HG03558 (cell line): Measurements from ENCODE around the gene CBY3.
"Not testable (repeated sequence)": the region's sequence is repeated elsewhere in the genome, so short reads cannot be mapped to it uniquely, and the experiment has no call there.

ENCODE experiments used
- ATAC-seq: cut with Tn5 transposase; IDR thresholded peaks from one replicate; pipeline ENCODE4 v1.9.1; 2021; ENCODE audit warnings: moderate number of reproducible peaks; ENCODE audit not compliant: unreplicated experiment; ENCODE audit errors: extremely low read depth

The CBY3 gene

GRCh38 chr5:179680780-179681401, at the start of gene CBY3:
TSS of gene CBY3 (minus strand) at chr5:179681034. CDS start at chr5:179680918, 116 bp downstream.
- ATAC-seq, result no peak

DNA sequence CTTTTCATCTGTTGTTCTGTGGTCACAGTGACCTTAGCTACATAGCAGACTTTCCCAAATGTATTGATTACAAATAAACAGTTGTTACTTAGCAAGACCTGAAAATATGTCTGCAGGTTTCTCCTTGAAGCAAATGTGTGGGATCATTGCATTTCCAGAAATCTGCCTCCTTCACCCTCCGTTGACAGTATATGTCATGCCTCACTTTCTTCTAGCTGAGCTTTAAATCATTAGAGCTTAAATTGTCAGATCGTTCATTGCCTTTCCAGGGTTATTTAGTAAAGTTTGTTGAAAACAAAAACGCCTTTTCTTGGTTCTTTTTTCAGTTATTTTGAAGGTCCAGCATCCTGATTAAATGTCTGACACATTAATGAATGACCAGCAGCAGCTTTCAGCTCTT, 49.5 kb upstream of the CBY3 start:
- no peak for ATAC-seq

- ATAC-seq, result no peak
Observed at GRCh38 chr5:179729727-179730126, 48.9 kb upstream of the CBY3 start.

DNA sequence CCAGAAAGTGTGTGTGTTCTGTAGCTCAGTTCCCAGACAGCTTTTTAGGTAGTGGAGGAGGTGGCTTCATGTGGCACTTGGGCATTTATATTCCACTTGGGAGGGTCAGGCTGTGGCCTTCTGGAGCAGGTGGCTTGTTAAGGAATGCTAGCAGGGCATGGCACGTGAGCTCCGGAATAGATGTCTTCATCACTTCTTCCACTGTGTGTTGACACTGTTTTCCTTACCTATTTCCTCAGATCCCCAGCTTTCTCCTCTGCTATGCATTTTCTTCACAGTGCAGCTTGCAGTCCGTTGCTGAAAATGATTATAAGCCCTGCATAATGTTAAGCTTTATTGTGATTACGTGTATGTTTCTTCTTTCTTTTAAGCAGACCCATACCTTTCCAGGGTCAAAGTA, 48.5 kb upstream of the CBY3 start:
- no peak for ATAC-seq

DNA sequence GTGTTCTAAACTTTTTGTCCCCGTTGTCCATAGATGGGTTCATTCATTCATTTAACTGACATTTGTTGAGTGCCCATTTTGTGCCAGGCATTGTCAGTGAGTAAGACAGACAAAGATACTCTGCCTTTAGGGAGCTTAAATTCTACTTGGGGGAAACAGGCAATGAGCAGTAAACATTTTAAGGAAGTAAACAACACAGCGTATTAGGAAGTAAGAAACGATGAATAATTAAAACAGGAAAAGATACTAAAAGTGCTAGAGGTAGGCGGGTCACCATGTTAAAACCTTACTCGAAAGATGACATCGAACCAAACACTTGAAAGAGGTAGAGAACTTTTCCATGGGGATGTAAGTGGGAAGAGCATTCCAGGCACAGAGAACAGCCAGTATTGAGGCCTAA, 46.3 kb upstream of the CBY3 start:
- no peak for ATAC-seq

DNA sequence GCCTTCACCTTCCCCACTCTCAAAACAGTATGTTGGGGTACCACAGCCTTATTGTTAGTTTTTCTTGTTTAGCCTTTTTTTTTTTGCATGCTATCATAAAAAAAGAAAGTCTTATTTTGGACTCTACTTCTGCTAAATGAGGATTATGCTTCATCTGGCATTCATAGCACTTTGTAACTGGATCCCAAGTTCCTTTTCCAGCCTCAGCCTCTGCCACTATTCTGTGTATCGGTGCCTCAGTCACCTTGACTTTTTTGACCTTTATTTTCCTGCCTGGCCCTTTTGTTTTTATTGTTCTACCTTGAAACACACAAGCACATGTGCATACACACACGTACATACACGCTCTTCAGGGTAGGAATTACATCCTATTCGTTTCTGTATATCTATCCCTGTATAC, 43.3 kb upstream of the CBY3 start:
- no peak for ATAC-seq

- no peak for ATAC-seq
Observed at GRCh38 chr5:179720222-179720621, 39.4 kb upstream of the CBY3 start.

DNA sequence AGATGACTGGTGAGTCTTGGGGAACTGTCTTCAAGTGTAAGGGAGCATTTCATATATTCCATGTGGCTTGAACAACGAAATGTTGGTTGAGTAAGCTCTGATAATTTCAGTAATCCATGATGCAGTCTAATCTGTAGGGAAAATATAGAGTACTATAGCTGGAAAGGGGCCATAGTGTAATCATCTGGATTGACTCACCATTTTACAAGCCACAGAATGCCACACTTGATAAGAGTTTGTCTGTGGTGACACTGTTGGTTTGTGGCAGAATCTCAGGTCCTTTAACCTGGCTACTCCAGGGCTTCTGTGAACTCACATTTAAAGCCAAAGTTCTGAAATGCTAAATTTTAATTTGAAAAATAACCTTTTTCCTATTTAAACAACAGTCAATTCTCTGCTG, 35.5 kb upstream of the CBY3 start:
- no peak for ATAC-seq

DNA sequence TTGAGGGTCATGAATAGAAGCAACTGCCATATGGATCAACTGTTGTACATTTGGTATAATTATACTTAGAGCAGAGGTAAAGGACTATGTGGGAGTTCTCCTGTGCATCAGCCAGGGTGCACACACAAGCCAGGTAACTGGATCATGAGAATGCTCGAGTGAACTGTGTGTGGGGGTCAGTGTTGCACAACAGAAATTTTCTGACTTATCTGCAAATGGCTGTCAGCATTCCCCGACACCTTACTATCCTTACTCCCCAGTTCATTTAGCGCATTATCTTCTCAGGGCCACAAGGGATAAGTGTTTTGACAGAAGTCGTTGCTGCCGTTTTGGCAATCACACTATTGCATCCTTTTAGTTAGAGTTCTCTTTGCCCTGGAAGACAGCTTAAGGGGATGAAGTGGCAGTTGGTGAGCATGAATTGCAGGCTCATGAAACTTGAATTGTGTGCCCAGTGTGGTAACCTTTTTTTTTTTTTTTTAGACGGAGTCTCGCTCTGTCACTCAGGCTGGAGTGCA, 19.6 kb upstream of the CBY3 start:
- no peak for ATAC-seq

DNA sequence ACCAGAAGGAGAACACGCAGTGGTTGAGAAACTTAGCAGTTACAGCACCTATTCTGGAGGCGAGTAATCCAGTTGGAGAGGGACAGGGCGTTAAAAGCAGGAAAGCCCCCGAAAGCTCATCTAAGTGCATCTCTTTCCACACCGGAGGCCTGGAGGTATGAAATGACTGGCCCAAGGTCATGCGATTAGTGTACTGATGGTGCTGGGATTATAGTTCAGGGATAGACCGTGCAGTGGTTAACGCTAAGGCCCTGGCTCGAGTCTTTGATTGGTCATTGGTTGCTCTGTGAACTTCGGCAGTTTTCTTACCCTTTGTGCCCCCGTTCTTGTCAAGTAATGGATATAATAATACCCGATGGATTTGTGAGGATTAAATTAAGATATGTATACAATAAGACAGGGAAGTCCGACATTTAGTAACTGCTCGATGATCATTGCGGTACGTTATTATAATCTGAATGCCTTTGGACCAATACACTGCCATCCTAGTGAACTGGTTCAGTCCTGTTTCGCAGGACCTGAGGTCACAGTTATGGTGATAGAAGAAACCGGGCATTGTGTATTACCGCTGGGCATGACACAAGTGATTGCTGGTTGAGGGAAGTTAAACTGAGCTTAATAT, 18.9 kb upstream of the CBY3 start:
- no peak for ATAC-seq

- no peak for ATAC-seq
Observed at GRCh38 chr5:179698935-179699615, 18.2 kb upstream of the CBY3 start, which contains the start of gene CANX. TSS of gene CANX (plus strand) at chr5:179698967. CDS start at chr5:179705682, 6,715 bp downstream.

DNA sequence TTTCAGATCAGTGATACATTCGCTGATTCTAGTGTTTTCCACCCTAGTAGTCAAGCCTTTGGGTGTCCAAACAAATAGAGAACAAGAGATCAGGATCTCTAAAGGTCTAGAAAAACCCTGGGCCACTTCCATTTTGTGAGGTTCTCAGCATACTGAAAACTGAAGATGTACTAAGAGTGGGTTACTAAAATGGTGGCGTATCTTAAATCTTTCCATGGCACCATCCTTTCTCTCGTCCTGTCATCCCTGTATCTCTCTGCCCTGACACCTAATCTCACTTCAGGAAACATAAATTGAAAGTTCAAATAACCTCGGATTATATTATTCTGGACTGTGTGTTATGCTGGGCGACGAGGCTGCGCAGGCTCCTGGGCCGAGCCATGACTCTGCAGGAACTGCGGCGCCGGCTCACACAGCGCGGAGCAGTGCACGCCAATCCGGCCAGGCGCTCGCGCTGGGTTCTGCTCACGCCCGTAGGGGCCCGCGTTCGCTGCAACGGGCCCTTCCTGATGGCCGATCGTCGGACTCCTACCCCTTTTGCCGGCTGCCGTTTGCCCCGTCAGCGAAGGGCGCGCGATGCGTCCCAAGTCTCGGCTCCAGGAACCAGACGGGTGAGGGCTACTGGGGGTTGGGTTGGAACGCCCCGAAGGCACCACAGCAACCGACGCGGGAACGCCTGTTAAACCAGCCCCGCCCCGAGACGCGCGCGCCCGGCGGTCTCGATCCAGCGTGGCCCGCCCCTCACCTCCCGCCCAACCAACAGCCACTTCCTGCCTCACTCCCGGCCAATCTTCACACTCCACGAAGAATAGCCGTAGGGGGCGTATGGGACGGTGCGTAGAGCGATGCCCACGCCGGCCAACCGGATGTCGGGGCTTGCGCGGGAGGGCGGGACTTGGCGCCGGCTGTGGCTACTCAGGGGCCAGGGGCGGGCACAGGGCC, 17.4 kb upstream of the CBY3 start:
- ATAC-seq, result peak; percentile 85

- ATAC-seq, result not testable (repeated sequence)
Observed at GRCh38 chr5:179697543-179697942, 16.7 kb upstream of the CBY3 start.

DNA sequence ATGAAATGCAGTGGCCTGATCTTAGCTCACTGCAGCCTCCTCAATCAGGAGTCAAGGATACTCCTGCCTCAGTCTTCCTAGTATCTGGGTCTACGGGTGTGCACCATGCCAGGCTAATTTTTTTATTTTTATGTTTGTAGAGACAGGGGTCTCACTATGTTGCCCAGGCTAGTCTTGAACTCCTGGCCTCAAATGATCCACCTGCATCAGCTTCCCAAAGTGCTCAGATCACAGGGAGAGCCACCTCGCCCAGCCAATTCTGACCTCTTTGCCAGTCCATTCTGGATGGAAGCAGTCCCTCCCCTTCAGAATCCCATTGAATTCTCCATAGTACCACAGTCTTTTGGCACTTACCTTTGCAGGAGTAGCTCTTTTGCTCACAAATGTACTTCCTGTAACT, 16.3 kb upstream of the CBY3 start:
- ATAC-seq, result no peak

DNA sequence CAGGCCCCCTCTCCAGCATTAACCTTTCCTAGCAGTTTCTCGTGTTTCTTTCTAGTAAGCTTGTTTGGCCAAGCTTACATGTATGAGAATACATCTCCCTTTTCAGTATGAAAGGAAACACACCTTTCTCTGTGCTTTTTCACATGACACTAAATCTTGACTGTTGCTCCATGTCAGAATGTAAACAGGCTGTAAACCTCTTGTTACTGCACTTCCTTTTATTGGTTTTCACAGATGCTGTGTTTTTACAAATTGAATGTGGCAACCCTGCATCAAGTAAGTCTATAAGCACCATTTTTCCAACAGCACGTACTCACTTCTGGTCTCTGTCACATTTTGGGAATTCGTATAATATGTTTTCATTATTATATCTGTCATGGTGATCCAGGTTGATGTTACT, 15.8 kb upstream of the CBY3 start:
- ATAC-seq, result no peak

DNA sequence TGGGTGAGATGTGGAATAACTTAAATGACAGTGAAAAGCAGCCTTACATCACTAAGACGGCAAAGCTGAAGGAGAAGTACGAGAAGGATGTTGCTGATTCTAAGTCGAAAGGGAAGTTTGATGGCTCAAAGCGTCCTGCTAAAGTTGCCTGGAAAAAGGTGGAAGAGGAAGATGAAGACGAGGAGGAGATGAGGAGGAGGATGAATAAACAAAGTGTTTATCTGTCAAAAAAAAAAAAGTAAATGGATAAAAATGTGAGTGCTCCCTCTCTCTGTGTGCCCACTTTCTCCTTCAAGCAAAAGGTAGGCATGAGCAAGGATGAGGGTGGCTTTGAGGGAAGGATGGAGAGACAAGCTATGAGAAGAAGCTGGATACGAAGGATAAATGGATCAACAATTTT, 13.7 kb upstream of the CBY3 start:
- no peak for ATAC-seq

GRCh38 chr5:179689212-179689611, 8.4 kb upstream of the CBY3 start:
- ATAC-seq, result not testable (repeated sequence)

DNA sequence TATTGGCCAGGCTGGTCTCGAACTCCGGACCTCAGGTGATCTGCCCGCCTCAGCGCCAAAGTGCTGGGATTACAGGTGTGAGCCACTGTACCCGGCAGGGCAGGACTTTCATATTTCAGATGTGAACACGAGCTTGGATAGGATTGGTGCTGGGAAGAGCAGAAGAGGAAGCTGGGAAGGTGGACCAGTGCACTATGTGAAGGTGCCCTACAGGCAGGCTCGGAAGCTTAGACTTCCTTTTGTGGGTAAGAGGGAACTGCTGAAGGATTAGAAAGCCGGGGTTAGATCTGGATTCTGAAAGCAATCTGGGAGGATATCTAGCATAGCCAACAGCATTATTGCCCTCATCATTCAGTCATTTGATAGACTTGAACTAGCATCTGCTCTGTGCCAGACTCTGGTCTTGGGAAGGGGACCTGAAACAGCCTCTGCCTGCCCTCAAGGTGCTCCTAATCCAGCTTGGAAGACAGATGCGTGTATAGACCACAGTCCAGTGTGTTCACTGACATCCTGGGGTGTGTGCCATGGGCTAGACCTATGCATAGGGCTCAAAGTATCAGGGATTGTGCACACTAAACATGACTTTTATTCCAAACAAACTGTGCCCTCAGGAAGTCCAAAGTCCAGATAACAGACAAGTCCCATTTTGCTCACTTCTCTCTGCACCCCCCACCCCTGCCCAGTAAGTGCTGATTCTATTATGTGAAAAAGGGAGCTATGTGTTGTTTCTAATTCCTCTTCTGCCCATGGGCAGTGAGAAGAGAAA, 637 bp downstream of the CBY3 start:
- ATAC-seq, result no peak

DNA sequence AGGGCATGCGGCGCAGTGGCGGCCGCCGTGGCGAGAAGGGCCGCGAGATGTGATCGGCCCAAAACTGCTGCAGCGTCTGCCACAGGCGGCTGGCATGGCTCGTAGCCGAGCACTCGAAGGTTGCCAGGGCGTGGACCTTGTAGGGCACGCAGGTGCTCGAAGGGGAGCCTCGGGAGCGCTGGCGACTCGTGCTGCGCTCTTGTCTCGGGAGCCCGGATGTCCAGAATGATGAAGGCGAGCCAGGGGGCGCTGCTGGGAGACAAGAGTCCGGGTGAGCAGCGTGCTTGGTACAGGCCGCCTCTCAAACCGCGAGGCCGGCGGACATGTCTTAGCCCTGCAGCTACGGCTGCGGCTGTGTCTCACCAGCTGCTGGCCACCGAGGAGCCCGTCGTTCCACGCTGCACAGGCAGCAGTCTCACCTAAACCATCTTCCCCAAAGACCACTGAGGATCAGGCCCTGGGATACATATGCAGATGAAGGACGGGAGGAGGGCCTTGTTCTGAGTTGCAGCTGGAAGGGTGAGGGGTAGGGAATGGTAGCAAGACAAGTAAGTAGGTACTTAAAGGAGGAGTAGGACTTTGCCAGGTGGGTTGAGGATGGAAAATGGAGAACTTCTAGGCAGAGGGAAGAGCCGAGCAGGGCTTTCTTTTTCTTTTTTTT, 1.7 kb downstream of the CBY3 start:
- ATAC-seq, result peak; percentile 3
